Measurements from ENCODE around the gene BCAN.
A peak's percentile ranks its signal among the peaks of the same experiment; 100 is the strongest.
"Not testable (repeated sequence)": the region's sequence is repeated elsewhere in the genome, so short reads cannot be mapped to it uniquely, and the experiment has no call there.

BCAN gene

DNA sequence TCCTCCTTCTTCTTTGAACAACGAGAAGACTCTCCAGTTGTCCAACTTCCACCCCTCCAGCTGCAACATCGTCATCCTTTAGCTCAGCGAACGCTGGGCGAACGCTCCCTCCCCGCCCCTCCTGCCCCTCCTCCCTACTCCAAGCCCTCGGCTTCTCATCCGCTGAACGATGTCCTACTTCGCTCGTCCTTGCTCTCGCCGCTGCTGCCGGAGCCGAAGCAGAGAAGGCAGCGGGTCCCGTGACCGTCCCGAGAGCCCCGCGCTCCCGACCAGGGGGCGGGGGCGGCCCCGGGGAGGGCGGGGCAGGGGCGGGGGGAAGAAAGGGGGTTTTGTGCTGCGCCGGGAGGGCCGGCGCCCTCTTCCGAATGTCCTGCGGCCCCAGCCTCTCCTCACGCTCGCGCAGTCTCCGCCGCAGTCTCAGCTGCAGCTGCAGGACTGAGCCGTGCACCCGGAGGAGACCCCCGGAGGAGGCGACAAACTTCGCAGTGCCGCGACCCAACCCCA lies at the start of gene BCAN:
TSS of gene BCAN (plus strand) at position 357 of the 504 bp plus-strand sequence. CDS start 3,938 bp downstream, outside the sequence.
- no peak for DNase-seq

DNA sequence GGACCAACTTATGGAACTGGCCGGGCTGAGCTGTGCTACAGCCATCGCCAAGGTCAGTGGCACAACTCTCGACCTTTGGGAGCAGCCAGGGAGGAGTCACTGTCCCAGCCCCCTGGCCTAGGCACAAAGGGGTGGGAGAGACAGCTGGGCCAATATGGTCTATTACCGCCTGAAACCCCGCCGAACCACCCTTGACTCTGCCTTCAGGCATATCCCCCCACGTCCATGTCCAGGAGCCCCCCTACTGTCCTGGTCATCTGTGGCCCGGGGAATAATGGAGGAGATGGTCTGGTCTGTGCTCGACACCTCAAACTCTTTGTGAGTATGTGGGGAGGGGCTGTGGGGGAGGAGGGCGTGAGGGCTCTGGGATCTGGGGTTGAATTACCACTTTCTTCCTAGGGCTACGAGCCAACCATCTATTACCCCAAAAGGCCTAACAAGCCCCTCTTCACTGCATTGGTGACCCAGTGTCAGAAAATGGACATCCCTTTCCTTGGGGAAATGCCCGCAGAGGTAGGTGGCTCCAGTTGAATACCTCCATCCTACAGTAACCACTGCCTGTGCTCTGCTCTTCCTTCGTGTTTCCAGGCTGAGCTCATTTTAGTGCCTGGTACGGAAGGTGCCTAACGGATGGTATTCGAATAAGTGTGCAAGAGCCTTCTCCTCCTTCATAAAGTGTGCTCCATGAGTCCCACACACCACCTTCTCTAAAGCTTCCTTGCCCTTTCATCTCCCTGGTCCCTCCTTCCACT lies 49.6 kb upstream of the BCAN start:
- DNase-seq: no peak

DNA sequence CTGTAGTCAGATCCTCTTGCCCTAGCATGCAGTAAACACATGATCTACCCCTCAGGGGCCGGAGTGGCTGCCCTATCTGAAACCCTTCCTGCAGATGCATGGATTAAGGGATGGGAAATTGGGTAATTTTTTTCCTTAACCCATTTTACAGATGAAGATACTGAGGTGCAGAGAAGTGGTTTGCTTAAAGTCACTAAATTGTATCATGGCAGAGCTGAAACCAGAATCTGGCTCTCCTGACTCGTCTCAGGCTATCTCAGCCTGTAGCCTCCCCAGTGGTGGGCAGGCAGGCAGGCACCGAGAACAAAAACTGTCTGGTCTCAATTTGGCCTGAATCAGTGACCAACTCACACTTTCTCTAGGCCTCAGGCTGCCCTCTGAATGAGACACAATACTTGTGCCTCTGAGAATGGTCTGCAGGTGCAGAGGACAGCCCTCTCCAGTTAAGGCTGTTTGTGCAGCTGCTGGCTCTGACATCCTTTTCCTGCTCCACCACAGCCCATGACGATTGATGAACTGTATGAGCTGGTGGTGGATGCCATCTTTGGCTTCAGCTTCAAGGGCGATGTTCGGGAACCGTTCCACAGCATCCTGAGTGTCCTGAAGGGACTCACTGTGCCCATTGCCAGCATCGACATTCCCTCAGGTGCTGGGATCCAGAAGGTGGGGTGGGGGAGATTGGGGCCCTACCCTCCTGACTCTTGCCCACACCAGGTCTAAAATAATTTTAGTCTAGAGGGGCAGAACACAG lies 48.8 kb upstream of the BCAN start:
- peak; percentile 28 for DNase-seq

DNA sequence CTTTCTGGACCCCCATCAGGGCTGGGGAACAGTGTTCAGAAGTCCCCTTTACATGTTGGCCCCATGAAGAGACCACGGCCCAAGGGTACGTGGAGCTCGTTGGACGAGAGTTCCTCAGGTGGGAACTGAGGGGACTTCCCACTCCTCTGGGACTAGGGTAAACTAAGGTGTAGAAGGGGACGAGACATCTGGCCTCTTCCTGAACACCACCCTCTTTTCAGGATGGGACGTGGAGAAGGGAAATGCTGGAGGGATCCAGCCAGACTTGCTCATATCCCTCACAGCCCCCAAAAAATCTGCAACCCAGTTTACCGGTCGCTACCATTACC lies 48.3 kb upstream of the BCAN start:
- no peak for DNase-seq

DNA sequence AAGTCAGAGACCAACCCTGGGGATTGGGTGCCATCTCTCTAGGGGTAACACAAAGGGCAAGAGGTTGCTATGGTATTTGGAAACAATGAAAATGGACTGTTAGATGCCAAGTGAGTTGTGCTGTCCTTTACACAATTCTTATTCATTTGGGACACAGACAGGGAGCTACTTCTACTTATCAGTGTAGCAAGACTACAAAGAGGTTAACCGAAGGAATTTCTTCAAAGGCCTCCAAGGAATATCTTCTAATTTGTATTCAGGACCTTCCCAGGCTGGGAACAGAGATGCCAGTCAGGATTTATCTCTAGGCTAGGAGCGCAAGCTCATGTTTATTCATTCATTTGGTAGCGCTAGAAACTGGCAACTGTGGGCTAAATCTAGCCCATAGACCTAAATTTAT lies 47.7 kb upstream of the BCAN start:
- DNase-seq: no peak

DNA sequence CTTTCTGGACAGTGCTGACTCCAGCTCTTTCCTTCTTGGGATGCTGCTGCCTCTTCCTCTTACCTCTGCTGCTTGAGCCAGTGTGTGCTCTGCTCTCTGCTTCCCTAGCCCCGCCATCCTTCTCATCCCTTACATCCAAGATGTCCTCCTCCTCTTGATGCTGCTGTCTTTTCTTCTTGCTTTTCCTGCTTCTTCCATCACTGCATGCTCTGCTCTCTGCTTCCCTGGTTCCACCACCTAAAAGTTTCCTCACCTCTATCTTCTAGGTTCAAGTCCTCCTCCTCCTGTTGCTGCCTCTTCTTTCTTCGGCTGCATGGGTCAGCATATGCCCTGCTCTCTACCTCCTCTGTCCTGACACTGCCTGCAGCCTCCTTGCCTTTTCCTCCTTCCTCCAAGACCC lies 46.9 kb upstream of the BCAN start:
- DNase-seq: no peak

GRCh38 chr1:156596426-156596825 lies 45.5 kb upstream of the BCAN start:
- DNase-seq: no peak

GRCh38 chr1:156598125-156598524 lies 43.8 kb upstream of the BCAN start:
- DNase-seq: no peak

GRCh38 chr1:156598731-156599432 lies 43.0 kb upstream of the BCAN start:
- DNase-seq: no peak

GRCh38 chr1:156599811-156600210 lies 42.1 kb upstream of the BCAN start:
- DNase-seq: no peak

- DNase-seq: no peak
Measured at GRCh38 chr1:156600733-156601121, 41.2 kb upstream of the BCAN start.

DNA sequence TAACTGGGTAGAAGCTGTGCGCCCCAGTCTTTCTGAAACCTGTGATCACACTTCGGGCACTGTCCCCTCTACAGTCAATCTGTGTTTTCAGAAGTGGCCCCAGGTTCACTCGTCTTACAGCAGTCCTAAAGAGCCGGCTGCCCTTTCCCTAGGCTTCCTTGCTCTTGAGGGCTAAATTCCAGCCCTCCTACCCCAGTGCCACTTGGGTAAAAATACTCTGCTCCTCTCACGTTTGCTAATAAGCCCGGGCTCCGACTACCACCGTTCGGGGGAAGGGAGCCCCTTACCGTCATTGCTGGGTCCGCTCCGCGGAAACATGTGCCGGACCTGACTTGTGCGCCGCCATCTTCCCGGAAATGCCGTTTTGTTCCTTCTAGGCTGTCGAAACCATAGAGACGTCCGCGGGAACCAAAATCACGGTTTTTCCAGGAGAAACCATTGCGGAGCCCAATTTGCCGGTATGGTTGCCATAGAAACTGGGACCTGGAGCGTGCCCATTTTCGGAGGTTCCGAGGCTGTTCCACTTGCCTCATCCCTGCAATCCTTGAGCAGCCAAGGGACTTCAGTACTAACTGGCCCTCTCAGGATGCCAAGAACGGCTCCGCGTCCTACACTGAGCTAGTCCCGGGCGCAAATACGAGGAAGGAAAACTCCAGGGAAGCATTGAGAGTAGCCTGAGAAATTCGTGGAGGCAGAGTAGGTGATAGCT lies 40.6 kb upstream of the BCAN start, which contains the start of gene GPATCH4:
TSS of gene GPATCH4 (minus strand) at position 358 of the 709 bp plus-strand sequence.
- peak; percentile 63 for DNase-seq

DNA sequence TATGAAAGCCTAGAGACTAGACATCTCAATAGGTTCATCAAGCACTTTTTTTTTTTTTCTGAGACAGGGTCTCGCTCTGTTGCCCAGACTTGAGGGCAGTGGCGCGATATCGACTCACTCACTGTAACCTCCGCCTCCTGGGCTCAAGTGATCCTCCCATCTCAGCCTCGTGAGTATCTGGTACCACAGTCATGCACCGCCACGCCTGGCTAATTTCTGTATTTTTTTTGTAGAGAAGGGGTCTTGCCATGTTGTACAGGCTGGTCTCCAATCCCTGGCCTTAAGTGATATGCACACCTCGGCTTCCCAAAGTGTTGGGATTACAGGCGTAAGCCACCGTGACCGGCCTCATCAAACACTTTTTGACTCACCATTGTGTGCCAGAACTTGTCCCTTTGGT lies 40.0 kb upstream of the BCAN start:
- DNase-seq: no peak

DNA sequence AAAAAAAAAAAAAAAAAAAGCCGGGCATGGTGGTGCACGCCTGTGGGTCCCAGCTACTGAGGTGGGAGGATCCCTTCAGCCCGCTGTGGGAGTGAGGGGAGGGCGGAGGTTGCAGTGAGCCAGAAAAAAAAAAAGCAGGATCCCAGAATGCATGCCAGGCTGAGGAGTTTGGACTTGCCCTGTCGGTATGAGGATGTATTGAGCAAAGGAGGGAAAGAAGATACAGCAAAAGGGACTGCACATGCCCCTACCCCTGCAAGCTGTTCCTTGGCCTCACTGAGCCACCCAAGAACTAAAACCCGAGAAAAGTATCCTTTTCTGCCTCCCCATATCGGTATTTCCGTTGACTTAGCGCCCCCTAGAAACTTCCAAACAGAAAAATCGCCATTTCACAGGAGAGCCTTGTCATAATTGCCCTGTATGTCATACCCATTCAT lies 39.3 kb upstream of the BCAN start:
- DNase-seq: no peak

GRCh38 chr1:156607344-156607743 lies 34.6 kb upstream of the BCAN start:
- not testable (repeated sequence) for DNase-seq

- DNase-seq: peak; percentile 74
Measured at GRCh38 chr1:156608036-156608674, 33.8 kb upstream of the BCAN start.

DNA sequence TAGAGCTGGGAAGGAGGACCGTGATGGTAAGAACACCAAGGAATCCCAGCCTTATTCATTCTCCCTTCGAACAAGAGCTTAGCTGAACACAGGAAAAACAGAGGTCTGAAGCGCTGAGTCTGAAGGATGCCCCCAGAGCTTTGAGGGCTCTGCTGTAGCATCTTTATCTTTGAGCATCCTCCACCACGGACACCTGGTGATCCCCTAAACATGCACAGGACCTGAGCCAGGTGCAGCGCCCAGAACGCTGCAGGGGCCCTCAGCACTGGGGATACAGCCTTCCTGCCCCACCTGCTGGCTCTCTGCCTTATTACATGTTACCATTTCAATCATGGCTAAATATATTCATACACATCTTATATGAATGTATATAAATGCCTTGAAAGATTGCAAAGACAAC lies 32.9 kb upstream of the BCAN start:
- DNase-seq: peak; percentile 58

GRCh38 chr1:156610072-156610471 lies 31.8 kb upstream of the BCAN start:
- DNase-seq: not testable (repeated sequence)

DNA sequence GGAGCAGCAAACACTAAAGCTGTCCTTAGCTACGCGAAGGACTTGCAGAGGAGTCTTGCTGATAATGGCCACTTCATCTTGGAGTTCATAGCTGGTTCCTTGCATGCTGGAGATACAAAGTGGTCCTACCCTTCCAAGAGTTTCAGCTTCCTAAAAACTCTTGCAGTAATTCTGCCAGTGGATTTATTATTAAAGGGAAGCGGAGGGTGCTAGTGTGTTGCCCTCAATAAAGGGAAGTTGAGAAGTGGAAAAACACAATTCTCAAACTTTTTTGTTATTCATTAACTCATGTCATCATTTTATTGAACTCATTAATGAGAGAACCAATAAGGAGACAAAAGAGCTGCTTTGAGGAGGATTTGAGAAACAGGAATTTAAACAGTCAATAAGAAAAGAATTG lies 29.3 kb upstream of the BCAN start:
- no peak for DNase-seq

DNA sequence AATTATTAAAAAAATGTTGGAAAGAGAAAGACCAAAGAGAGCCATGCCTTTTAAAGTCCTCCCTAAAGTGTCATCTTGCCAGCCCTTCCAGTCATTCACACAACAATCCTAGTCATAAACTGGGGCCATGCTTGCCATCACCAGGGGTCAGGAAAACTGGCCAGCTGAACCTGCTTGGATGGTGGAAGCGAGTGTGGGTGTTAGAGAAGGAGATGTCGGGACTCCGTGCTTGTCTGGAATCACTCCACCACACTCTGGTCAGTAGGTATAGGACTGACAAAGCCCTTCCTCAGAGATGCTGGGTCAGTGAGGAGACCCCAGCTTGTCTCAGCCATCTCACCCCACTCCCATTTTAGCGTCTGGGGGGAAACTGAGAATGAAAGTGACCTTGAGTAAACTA lies 26.0 kb upstream of the BCAN start:
- no peak for DNase-seq

- DNase-seq: no peak
Measured at GRCh38 chr1:156616463-156616862, 25.5 kb upstream of the BCAN start.

DNA sequence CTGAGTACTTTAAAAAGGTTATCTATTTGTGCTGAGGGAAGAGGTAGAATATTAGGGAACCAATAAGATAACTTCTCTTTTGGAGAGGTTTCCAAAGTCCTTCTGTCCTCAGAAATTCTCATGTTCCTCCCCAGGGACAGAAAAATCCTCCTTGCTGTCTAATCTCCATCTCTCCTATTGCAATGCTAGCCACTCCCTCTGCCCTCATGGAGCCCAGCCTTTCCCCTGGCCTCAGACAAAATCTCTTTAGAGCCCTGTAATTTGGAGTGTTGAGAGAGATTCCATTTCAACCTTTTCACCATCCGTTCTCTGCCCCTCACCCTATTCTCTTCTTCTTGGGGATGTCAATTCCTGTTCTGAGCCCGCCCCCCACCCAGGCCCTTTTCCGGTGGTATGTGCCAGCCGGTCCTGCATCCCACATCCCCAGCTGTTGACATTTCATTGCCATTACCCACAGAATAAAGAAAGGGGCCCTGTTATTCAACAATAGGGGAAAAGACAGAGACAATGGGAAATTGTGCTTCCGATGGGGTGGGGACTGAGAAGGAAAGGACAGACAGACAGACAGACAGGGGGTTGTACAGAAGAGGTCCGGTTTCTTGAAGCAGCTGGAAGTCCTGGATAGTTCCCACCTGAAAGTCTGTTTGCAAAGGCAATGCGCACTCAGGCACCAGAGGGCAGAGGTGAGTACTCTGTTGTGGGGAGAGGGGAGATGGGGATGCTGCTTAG lies 22.9 kb upstream of the BCAN start, which contains the start of gene HAPLN2:
TSS of gene HAPLN2 (plus strand) at position 563 of the 729 bp plus-strand sequence. CDS start 4,076 bp downstream, outside the sequence.
- no peak for DNase-seq
